M059J (cell line): Measurements from ENCODE around the gene PKN1. TPM values are rescaled to one million over a fixed set of nuclear protein-coding genes. Genes with fewer than 3 reads are reported as not detected.
"Not testable (repeated sequence)": the region's sequence is repeated elsewhere in the genome, so short reads cannot be mapped to it uniquely, and the experiment has no call there.

Experiments
- DNase-seq: peaks from one replicate; pipeline ENCODE4 v3.0.0-alpha.2; 2012; ENCODE audit warnings: low read depth
- total RNA-seq: library from RNA; depleted of rRNA; stranded (reverse); fragments of >200 nt; shearing (Covaris generic); gene quantifications from 2 replicates; pipeline ENCODE4 v1.2.3, GENCODE V29; 2014

The PKN1 gene
- total RNA-seq, 1 experiment from 2014 or later, result 51.6 TPM

GRCh38 chr19:14482172-14482941, 49.3 kb downstream of the PKN1 start:
- DNase-seq, result no peak

GRCh38 chr19:14487370-14488125, 54.4 kb downstream of the PKN1 start:
- DNase-seq, result no peak

- no peak for DNase-seq
Measured at GRCh38 chr19:14492756-14493337, 59.7 kb downstream of the PKN1 start.

GRCh38 chr19:14494411-14494810, 61.3 kb downstream of the PKN1 start:
- DNase-seq, result no peak

- no peak for DNase-seq
Measured at GRCh38 chr19:14494910-14495671, 62.0 kb downstream of the PKN1 start.

- no peak for DNase-seq
Measured at GRCh38 chr19:14495672-14496028, 62.5 kb downstream of the PKN1 start.

GRCh38 chr19:14496029-14496833, 63.1 kb downstream of the PKN1 start, which contains the start of gene GIPC1:
TSS of gene GIPC1 (minus strand) at chr19:14496127. CDS start at chr19:14482976, 13,151 bp downstream.
- DNase-seq, result peak; percentile 97

- no peak for DNase-seq
Measured at GRCh38 chr19:14496834-14497227, 63.7 kb downstream of the PKN1 start.

GRCh38 chr19:14497228-14497921, 64.3 kb downstream of the PKN1 start:
- DNase-seq, result no peak

GRCh38 chr19:14502334-14503092, 69.4 kb downstream of the PKN1 start:
- DNase-seq, result peak; percentile 68

GRCh38 chr19:14503285-14503684, 70.2 kb downstream of the PKN1 start:
- DNase-seq, result no peak

GRCh38 chr19:14504575-14504974, 71.5 kb downstream of the PKN1 start:
- not testable (repeated sequence) for DNase-seq

GRCh38 chr19:14505488-14506239, 72.6 kb downstream of the PKN1 start:
- peak; percentile 82 for DNase-seq

- peak; percentile 97 for DNase-seq
Measured at GRCh38 chr19:14507704-14508542, 74.8 kb downstream of the PKN1 start.

- DNase-seq, result peak; percentile 77
Measured at GRCh38 chr19:14510311-14511228, 77.5 kb downstream of the PKN1 start.

GRCh38 chr19:14511229-14511593, 78.1 kb downstream of the PKN1 start:
- peak; percentile 37 for DNase-seq

GRCh38 chr19:14512406-14512961, 79.4 kb downstream of the PKN1 start:
- DNase-seq, result no peak
